Endothelial cell of umbilical vein (primary cell): ENCODE results near the gene TRIM62. TPM values are rescaled to one million over a fixed set of nuclear protein-coding genes. Genes with fewer than 3 reads are reported as not detected.

Experiments used
- BruUV-seq: library from RNA; stranded (reverse); fragments of 400-500 nt; replicated peaks from 2 replicates; lab custom pipeline; 2021; lab: Mats Ljungman, UMichigan
- CTCF ChIA-PET: fragments of 300-600, 350-600 bp; sonication (Branson Sonifier 250); formaldehyde crosslinking; loops from one replicate; lab custom pipeline; 2021; ENCODE audit warnings: antibody characterized with exemption, inconsistent platforms; lab: Charles Lee
- POLR2A ChIA-PET: fragments of 300-600, 350-600 bp; sonication (Branson Sonifier 250); formaldehyde crosslinking; loops from one replicate; lab custom pipeline; 2021; ENCODE audit warnings: antibody characterized with exemption, inconsistent platforms; lab: Charles Lee
- DNase-seq: peaks from one replicate; pipeline ENCODE4 v3.0.0-alpha.2; 2011; ENCODE audit warnings: low read depth, low spot score
- FAIRE-seq: peaks from 2 replicates; lab custom pipeline; 2011; peaks lifted over from hg19 to GRCh38; lab: Jason Lieb, UNC
- H2AFZ ChIP-seq: 2 replicates; pipeline ENCODE4 v1.6.0; 2012; ENCODE audit warnings: low read depth, low read length, control low read depth, inconsistent platforms
- H3K27ac ChIP-seq: 2 replicates; pipeline ENCODE4 v1.5.1; 2011; ENCODE audit warnings: low read depth, mild to moderate bottlenecking, control low read depth, low read length, moderate library complexity; ENCODE audit not compliant: insufficient read depth
- H3K27me3 ChIP-seq, 2 experiments: 2 replicates each; pipeline versions ENCODE4 v1.6.0 to v1.6.1; 2011; ENCODE audit warnings: low read length in 2 of 2, mixed read lengths in 1 of 2; ENCODE audit not compliant: control insufficient read depth in 2 of 2, insufficient read depth in 2 of 2
- H3K36me3 ChIP-seq, 2 experiments: 2 replicates in 1 of 2; 3 replicates in 1 of 2; pipeline ENCODE4 v1.5.1; 2011; ENCODE audit warnings: low read length in 2 of 2, mild to moderate bottlenecking in 1 of 2, moderate library complexity in 1 of 2; ENCODE audit not compliant: control insufficient read depth in 2 of 2, insufficient read depth in 2 of 2; ENCODE audit errors: extremely low read depth in 1 of 2
- H3K4me1 ChIP-seq: 3 replicates; pipeline ENCODE4 v1.5.1; 2011; ENCODE audit warnings: mild to moderate bottlenecking, low read length; ENCODE audit not compliant: control insufficient read depth, insufficient read depth; ENCODE audit errors: extremely low read depth
- H3K4me2 ChIP-seq: 2 replicates; pipeline ENCODE4 v1.6.1; 2011; ENCODE audit warnings: low read length, control low read depth, mixed read lengths; ENCODE audit not compliant: insufficient read depth
- H3K4me3 ChIP-seq, 3 experiments: fragments of 200-600 bp in 1 of 3; sonication (generic), shearing (Covaris generic) in 1 of 3; replicated peaks in 1 of 3; 2 replicates each; pipeline ENCODE4 v1.5.1; 2011 to 2016; ENCODE audit warnings: control low read depth in 3 of 3, low read length in 3 of 3, mild to moderate bottlenecking in 2 of 3, inconsistent platforms in 1 of 3, low read depth in 1 of 3, moderate library complexity in 1 of 3; ENCODE audit not compliant: insufficient read depth in 1 of 3
- H3K79me2 ChIP-seq: 2 replicates; pipeline ENCODE4 v1.6.0; 2012; ENCODE audit warnings: low read length, inconsistent platforms; ENCODE audit not compliant: control insufficient read depth, insufficient read depth
- H3K9ac ChIP-seq: replicated peaks from 2 replicates; pipeline ENCODE3; 2011; ENCODE audit warnings: low read length, control low read depth; ENCODE audit not compliant: insufficient read depth; ENCODE audit errors: extremely low read depth
- H3K9me1 ChIP-seq: replicated peaks from 3 replicates; pipeline ENCODE4 v1.6.0; 2011; ENCODE audit warnings: mild to moderate bottlenecking, low read length; ENCODE audit not compliant: control insufficient read depth, insufficient read depth; ENCODE audit errors: extremely low read depth
- H3K9me3 ChIP-seq: replicated peaks from 2 replicates; pipeline ENCODE4 v1.5.1; 2012; ENCODE audit warnings: low read length, inconsistent platforms; ENCODE audit not compliant: control insufficient read depth, insufficient read depth
- H4K20me1 ChIP-seq: replicated peaks from 2 replicates; pipeline ENCODE3; 2011; ENCODE audit warnings: mild to moderate bottlenecking, low read length; ENCODE audit not compliant: control insufficient read depth, insufficient read depth; ENCODE audit errors: extremely low read depth
- EZH2 ChIP-seq: IDR thresholded peaks from 2 replicates; pipeline ENCODE4 v1.6.1; 2012; ENCODE audit warnings: borderline replicate concordance, low read depth, mild to moderate bottlenecking, moderate library complexity, low read length, inconsistent platforms; ENCODE audit not compliant: severe bottlenecking
- FOS ChIP-seq: IDR thresholded peaks from 2 replicates; pipeline ENCODE4 v1.6.1; 2011; ENCODE audit warnings: mild to moderate bottlenecking, low read length, moderate library complexity, borderline replicate concordance; ENCODE audit not compliant: insufficient read depth
- GATA2 ChIP-seq: IDR thresholded peaks from 2 replicates; pipeline ENCODE4 v1.7.0; 2011; ENCODE audit warnings: low read depth, mild to moderate bottlenecking, moderate library complexity, mixed read lengths, low read length; ENCODE audit not compliant: insufficient read length, insufficient read depth
- JUN ChIP-seq: IDR thresholded peaks from 2 replicates; pipeline ENCODE4 v1.6.1; 2011; ENCODE audit warnings: borderline replicate concordance, low read depth; ENCODE audit not compliant: insufficient read length, insufficient read depth
- MYC ChIP-seq: IDR thresholded peaks from one replicate; pipeline ENCODE4 v1.6.1; 2011; ENCODE audit warnings: mild to moderate bottlenecking, low read depth, low read length
- POLR2A ChIP-seq: IDR thresholded peaks from 2 replicates; pipeline ENCODE4 v1.6.1; 2012; ENCODE audit warnings: low read depth, mild to moderate bottlenecking, control low read depth, low read length
- POLR2AphosphoS5 ChIP-seq: IDR thresholded peaks from 2 replicates; pipeline ENCODE4 v1.6.1; 2012; ENCODE audit warnings: low read depth, mild to moderate bottlenecking, control low read depth, low read length, moderate library complexity; ENCODE audit not compliant: insufficient read depth
- dilution Hi-C: fragments of 300-500 bp; cut with MboI; formaldehyde crosslinking; loops from one replicate; pipeline ENCODE4 v1.15.0; 2019; ENCODE audit warnings: low sequenced_read_pairs; ENCODE audit not compliant: extremely low pct_ligation_motif_present
- intact Hi-C: fragments of 100-400 bp; cut with micrococcal nuclease; formaldehyde crosslinking; loops from one replicate; pipeline ENCODE4 v1.10.0; 2022
- polyA plus RNA-seq, 4 experiments: library from polyadenylated mRNA; depleted of rRNA in 3 of 4; stranded (reverse) in 3 of 4; unstranded in 1 of 4; fragments of >200 nt; gene quantifications; 2 replicates each; pipeline versions ENCODE4 v1.2.1 to v1.2.3, GENCODE V29; 2011 to 2012; ENCODE audit warnings: missing spikeins in 1 of 4
- total RNA-seq: library from RNA; stranded (reverse); gene quantifications from 2 replicates; pipeline ENCODE4 v1.2.3, GENCODE V29; 2021
- TF ChIP-seq, protein P1 (sequence below): IDR thresholded peaks from 2 replicates; pipeline ENCODE4 v1.6.1; 2011; ENCODE audit not compliant: insufficient read depth, insufficient read length
- TF ChIP-seq, protein P2 (sequence below), 2 donors: IDR thresholded peaks; 1 replicate in 1 of 2; 2 replicates in 1 of 2; pipeline ENCODE4 v1.5.1; 2011; ENCODE audit warnings: low read length in 2 of 2, mild to moderate bottlenecking in 2 of 2, moderate library complexity in 2 of 2, control low read depth in 1 of 2, inconsistent platforms in 1 of 2, low read depth in 1 of 2; ENCODE audit not compliant: insufficient read depth in 1 of 2; ENCODE audit errors: extremely low read depth in 1 of 2

TRIM62 gene
- total and polyA plus RNA-seq, 2 donors (not counting 3 experiments of a cell fraction or from before 2014, with no cell fraction given): 8.3 to 9.3 TPM

DNA sequence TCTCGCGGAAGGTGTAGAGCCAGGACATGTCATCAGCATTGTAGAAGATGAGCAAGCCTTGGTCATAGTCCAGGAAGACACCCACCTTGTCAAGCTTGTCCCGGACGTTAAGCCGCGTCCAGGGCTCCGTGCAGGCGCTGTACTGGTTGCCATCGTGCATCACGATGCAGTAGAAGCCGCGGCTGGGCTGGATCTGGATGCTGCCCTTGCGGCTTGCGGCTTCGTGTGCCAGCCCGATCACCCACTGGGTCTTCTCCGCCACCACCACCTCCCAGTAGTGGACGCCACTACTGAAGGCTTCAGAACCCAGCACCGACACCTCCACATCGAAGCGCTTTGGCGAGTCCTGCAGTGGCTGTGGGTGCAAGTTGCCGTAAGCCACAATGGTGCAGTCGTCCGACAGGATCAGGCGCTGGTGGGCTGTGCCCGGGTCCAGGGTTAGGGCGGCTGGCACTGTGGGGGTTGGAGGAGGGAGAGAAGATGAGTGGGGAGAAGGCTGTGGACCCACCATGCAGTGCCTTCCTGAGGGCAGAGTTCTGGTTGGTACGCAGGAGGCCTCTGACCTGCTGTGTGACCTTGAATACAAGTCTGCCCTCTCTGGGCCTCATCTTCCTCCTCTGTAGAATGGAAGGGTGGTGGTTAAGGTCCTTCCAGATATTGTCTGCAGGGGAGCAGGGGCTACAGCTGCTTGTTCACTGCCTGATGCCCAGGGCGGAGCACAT, 34.4 kb downstream of the TRIM62 start:
- Histone ChIP-seq H3K4me2 (no peak overlapping the region), H3K27ac (no peak overlapping the region), H3K27me3 (no peaks in the 10 kb centered on the region), H3K4me1 (no peaks in the 10 kb centered on the region), H3K79me2 (no peaks in the 10 kb centered on the region), H3K9ac (no peak overlapping the region), H3K4me3 (no peak overlapping the region), H2AFZ (no peak overlapping the region), H4K20me1 (no peaks in the 10 kb centered on the region), H3K36me3 (peaks cover 0 to 39% of the 10 kb centered on the region in 2 experiments), H3K9me1 (no peaks in the 10 kb centered on the region), H3K9me3 (no peaks in the 10 kb centered on the region)
- POLR2A ChIA-PET: no interaction called here
- no peak for TF ChIP-seq MYC
- TF ChIP-seq FOS: no peak
- TF ChIP-seq, protein P1, sequence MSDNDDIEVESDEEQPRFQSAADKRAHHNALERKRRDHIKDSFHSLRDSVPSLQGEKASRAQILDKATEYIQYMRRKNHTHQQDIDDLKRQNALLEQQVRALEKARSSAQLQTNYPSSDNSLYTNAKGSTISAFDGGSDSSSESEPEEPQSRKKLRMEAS: no peak
- TF ChIP-seq GATA2: no peak
- TF ChIP-seq POLR2AphosphoS5: no peak
- no peak for TF ChIP-seq EZH2
- no peak for TF ChIP-seq POLR2A
- no peak for TF ChIP-seq JUN
- TF ChIP-seq, protein P2, sequence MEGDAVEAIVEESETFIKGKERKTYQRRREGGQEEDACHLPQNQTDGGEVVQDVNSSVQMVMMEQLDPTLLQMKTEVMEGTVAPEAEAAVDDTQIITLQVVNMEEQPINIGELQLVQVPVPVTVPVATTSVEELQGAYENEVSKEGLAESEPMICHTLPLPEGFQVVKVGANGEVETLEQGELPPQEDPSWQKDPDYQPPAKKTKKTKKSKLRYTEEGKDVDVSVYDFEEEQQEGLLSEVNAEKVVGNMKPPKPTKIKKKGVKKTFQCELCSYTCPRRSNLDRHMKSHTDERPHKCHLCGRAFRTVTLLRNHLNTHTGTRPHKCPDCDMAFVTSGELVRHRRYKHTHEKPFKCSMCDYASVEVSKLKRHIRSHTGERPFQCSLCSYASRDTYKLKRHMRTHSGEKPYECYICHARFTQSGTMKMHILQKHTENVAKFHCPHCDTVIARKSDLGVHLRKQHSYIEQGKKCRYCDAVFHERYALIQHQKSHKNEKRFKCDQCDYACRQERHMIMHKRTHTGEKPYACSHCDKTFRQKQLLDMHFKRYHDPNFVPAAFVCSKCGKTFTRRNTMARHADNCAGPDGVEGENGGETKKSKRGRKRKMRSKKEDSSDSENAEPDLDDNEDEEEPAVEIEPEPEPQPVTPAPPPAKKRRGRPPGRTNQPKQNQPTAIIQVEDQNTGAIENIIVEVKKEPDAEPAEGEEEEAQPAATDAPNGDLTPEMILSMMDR (IDR thresholded peaks at IDR 0.05; ENCODE audit: extremely low read depth in 1 of 2, insufficient read depth in 1 of 2, low read depth in 1 of 2, low read length in 2 of 2): no peak
- FAIRE-seq: no peak
- dilution Hi-C loops (no loop called here), intact Hi-C loops (no loop called here)
- CTCF ChIA-PET: interaction anchor here (1.0 to 1.3 kb wide), 5 partner anchors 10 to 21 kb away, joined by 3 to 5 read pairs (median 3); no protein-coding TSS in a partner anchor
- DNase-seq: no peak
- no TSS peak for BruUV-seq
